HG03159 (cell line): Measurements from ENCODE around the gene PAPOLB.

ENCODE experiments used
- ATAC-seq: cut with Tn5 transposase; IDR thresholded peaks from one replicate; pipeline ENCODE4 v1.9.1; 2021; ENCODE audit warnings: mild to moderate bottlenecking, moderate library complexity; ENCODE audit not compliant: unreplicated experiment

The PAPOLB gene

DNA sequence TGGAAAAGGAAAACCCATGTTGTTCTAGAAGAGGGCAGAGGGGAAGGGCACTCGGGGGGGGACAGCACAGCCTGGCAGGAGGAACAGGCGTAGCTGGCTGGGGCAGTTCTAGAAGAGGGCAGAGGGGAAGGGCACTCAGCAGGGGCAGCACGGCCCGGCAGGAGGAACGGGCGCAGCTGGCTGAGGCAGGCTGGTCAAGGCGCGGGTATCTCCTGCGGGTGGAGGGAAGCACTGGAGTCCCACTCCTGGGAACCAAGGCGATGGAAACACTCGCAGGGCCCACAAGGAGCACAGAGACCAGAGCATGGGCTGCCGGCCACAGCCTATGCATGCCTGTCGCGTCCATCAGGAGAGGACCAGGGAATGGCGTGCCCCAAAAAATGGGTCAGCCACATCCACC is 36.7 kb downstream of the PAPOLB start:
- ATAC-seq, result no peak

DNA sequence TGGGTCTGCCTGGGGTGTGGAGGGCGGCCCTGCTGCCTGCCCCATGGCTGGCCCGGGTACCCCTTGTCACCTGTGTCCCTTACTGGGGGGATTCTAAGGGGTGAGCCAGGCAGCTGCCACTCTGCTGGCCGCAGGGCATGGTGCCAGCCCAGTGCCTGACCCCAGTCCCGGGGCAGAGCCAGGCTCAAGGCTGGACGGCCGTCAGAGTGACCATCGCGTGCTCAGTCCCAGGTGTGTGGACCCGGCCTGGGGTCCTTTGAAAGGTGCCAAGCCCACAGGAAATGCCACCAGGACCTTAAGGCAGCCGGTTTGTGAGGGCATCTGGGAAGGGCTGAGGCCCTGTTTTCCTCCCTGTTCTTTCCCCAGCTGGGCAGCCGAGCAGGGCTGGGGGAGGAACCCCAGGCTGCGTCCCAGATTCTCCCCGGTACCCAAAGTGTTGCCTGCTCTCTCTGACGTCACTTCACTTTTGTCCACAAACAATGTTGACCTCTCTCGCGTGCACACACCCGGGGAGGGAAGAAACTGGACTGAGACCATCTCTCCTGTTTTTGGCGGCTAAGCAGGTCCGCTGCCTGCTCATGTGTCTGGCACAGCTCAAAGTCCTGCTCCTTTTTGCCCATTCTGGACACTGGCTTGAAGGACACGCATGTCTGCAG is 37.6 kb downstream of the PAPOLB start:
- ATAC-seq, result no peak

DNA sequence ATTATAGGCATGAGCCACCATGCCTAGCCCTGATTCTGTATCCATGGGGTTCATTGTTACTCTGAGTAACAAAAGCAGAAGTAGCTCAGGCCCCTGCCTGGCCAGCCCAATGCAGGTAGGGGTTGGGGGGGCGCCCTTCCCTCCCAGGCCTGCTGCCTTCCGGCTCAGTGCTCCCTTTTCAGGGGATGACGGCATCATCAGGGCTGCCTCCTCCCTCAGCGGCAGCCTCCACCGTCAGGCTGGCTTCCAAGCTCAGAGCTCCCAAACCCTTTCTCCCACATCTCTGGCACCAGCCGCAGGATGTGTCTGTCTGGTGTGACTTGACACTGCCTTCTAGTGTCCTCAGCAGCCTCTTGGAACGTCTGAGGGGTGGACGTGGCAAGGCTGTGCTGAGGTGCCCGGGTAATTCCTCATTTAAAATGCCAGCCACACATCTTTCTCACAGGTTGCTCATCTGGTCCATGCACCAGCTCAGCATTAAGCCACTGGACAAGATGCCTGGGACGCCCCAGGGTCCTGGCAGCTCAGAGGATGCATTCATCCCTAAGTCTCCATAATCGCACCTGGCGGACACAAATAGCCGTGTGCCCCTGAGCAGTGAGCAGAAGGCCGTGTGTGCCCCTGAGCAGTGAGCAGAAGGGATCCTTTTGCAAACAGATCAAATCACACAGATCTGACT is 38.2 kb downstream of the PAPOLB start:
- no peak for ATAC-seq

DNA sequence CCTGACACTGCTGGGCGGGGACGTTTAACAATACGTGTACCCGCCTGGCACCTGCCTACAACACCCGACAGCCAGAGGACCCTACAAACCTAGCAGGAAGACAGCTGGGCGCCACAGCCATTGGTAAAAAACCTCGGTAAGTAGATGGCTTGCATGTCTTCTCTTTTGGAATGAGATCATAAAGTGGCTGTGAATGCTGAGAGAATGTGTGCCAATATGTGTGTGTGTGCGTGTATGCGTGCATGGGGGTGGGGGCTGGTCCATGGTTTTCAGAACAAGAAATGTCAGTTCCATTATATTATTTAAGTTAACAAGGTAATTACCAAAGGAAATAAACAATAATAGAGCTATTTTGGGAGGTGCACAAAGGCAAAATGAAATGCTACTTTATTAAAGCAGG is 39.2 kb downstream of the PAPOLB start:
- ATAC-seq, result no peak

DNA sequence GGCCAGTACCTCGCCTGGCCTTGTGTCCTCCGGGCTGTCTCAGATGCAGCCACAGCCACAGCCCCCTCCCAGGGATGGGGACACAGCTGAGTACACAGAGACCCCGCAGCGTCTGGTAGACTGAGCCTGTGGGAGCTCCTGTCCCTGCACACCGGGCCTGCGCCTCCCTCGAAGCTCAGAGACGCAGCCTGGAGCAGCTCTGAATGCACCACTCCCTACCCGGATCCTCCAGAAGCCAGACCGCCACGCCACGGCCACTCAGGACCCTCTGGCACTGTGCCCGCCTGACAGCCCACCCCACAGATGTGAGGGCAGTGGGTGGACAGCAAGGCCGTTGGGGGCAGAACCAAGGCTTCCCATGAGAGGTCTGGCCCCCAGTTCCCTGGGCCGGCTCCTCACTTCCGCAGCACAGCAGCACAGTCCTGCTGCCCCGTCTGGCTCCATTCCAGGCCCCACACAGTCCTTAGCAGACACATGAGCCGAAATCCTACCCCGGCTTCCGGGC is 40.8 kb downstream of the PAPOLB start:
- no peak for ATAC-seq

DNA sequence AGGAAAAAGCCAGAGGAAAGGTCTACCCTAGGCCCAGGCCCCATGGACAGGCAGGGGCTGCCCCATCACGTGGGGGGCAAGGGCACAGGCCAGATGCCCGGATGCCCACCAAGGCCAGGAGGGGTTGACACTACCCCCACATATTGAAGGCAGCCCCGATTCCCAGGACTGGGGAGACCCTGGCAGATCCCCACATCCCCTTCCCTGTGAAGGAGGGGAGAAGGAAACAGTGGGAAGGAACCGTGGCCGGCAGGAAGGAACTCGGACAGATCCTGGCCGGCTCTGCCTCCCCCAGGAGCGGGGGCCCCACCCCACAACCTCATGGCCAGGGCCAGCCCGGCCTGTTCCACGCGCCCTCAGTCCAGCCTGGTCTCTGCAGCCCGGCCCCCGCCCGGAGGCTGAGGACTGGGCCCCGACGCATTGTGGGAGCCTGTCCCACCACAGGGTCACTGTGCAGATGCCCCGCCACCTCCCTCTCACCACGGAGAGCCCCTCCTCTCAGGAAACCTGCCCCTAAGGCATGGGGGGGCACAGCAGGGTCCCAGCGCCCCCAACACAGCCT is 41.3 kb downstream of the PAPOLB start:
- no peak for ATAC-seq

DNA sequence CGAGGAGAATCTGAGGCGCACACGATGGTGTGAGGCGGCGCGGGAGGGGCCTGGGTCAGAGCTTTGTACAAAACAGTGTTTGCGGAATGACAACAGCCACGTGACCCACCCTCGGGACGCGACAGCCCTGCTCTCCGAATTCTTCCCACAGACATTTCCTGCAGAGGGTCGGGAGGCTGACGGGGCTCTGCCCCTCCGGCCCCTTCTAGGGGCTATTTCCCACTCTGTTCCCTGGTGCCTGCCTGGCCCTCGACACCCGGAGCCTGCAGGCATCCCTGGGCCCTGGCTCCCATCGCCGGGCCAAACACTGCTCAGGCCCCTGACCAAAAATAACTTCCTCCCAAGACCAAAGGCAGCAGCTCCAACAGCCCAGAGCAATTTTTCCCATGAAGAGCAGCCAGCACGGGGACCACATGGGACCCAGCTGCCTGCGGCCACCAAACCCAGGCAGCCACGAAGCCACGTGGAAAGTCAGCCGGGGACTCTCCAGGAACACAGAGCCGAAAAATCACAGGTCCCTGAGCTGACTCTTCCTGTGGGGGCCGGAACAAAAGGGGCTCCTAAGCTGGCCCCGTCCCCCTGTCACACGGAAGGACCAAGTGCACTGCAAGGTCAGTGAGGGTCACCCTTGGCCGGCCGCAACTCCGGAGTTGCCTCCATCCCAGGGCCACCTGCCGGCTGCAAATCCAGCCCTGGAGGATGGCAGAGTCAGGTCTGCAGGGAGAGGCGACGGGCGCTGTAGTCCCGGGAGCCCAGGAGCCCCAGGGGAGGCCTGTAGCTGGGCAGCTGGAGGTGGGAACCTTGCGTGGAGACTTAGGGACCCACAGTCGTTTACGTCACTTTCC is 42.0 kb downstream of the PAPOLB start:
- ATAC-seq, result no peak

DNA sequence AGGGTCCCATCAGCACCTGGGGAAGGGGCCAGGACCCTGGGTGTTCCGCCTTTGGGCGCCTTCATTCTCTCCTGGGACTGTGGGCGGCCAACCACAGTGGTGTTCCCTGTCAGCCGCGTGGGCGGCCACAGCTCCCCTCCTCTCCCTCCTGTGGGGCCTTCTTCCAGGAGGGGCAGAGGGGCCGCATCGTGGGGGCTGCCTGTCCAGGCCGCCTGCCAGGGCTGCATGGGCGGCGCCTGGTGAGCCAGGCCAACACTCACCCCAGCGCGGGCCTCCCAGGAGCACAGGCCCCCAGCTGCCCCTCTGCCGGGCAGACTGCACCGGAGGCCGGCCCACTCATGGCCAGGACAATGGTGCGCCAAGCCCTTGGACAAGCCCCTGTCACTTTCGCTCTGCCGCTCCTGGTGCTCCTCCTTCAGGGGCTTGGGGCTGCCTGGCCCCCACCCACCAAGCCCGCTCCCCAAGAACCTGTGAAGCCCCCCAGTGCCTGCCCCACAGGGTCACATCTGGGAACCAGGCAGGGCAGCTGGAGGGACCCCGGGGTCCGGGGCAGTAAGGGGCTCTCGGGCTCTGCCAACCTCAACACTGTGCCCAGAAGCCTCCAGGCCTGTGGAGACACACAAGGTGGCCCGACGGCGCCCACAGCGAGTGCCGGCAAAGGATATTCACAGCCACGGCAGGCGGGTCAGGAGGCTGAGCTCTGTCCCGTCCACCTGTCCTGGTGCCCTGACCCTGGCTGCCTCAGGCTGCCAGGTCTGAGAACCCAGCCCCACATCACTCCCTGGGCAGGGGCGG is 43.6 kb downstream of the PAPOLB start:
- no peak for ATAC-seq

DNA sequence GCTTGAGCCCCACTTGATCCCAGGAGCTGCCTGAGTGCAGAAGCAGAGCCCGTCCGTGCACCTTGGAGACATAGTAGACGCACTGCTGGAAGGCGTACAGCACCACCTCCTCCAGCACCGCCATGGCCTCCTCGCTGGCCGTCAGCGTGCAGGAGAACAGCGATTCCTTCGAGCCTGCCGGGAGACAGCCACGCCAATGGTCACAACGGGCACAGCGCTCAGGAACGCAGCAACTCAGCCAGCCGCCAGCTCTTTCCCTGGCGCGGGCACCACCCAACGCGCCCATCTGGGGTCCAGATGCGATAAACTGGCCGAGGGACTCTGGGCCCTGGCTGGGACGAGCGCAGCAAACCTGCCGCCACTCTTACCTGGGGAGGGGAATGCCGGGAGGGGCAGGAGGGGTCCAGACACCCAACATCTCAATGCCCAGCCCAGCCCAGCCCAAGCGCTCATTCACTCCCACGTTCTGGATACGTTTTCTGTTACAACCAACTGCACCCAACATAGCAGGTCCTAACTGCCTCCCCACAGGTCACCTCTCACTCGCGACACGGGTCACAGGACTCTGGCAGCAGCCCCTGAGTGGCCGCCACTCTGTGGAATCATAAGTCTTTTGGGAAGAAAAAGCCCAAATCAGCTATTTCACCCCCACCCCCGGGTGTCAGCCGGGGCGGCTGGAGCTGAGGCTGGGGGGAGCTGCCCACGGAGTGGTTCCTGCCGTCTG is 44.5 kb downstream of the PAPOLB start:
- no peak for ATAC-seq

DNA sequence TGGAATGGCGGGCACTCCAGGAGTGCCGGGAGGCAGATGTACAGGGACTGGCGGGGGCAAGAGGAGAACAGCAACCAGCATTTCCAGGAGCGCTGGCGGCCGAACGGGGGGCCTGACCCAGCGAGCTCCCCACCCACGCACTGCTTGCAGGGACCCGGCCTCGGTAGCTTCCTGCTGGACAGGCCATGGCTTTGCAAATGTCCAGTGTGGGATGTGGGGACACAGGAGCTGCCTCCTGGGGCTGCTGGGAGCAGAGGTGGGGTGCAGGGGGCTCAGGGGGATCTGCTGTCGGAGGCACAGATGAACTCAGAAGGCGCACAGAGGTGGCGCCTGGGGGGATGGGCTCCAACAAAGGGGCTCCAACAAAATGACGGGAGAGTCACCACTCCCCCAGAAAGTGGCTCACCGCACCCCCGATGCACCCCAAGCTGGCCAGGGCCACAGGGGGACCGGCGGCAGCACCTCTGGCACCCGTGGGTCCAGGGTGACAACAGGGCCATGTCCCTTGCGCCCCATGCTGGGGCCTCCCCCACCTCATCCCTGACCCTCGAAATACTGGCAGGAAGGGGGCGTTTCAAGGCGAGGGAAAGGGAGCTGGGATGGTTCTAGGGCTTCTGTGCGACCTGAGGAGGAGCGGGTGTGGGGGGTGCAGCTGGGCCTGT is 45.3 kb downstream of the PAPOLB start:
- ATAC-seq, result no peak

DNA sequence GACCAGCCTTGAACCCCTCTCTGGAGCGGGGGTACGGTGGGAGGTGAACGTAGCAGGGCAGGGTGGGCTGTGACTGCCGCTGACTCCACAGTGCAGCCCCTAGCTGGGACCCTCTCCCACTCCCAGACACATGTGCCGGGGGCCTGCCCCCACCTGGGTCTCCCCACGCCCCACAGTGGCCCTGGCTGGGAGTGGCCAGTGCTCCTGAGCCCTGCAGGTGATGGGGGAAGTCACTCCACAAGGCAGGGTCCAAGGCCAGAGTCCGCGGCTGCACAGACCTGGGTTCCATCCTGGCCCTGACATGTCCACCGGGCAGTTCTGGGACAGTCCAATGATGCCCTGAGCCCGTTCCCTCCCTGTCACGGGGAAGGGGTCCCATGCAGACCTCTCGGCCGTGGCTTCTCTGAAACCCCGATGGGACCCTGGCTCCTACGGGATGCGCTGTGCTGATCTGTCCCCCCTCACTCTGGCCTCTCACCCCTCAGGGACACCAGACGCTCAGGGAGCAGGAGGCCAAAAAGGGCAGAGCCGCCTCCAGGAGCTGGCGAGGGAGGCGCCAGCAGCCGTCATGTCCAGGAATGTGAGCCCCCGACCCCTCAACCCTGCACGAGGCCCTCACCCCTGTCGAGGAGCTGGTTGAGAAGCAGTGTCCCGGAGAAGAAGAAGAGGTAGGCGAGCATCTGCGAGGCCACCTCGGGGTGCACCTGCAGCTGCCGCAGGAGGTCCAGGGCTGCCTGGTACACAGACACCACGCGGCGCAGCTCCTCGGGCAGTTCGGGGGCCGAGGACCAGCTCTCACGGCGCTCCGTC is 46.0 kb downstream of the PAPOLB start:
- no peak for ATAC-seq

DNA sequence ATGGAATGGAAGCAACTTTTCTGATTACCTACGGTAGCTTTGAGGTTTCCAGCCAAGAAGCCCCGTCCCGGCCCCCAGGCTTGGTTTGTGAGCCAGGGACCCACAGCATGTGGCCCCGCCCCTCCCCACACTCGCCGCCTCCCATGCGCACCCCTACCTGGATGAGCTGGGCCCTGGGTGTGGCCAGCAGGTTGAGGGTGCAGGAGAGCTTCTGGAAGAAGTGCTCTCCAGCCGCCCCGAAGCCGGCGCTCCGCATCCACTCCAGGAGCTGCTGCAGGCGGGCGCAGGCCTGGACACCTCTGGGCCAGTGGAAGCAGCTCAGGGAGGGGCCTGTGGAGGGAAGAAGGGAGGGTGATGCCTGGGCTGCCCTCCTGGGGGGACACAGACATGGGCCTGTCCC is 46.7 kb downstream of the PAPOLB start:
- ATAC-seq, result no peak

DNA sequence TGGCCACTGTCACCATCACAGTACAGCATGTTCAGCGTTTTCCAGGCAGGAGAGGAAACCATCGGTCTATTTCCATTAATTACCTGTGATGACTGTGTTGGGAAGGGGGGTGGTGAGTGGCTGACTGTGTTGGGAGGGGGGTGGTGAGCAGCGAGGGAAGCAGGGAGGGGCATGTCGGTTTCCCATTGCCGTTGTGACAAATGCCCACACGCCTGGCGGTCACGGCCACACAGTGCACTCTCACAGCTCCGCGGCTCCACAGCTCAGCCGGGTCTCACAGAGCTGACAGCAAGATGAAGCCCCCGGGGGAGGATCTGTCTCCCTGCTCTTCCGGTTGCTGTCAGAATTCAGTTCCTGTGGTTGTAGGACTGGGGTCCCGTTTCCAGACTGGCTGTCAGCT is 47.4 kb downstream of the PAPOLB start:
- ATAC-seq, result no peak

DNA sequence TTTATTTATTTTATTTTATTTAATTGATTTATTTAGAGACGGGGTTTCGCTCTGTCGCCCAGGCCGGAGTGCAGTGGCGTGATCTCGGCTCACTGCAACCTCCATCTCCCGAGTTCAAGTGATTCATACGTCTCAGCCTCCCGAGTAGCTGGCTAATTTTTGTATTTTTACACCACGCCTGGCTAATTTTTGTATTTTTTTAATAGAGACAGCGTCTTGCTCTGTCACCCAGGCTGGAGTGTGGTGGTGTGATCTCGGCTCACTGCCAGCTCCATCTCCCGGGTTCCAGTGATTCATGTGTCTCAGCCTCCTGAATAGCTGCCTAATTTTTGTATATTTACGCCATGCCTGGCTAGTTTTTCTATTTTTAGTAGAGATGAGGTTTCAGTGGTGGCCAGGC is 52.2 kb downstream of the PAPOLB start:
- ATAC-seq, result no peak

DNA sequence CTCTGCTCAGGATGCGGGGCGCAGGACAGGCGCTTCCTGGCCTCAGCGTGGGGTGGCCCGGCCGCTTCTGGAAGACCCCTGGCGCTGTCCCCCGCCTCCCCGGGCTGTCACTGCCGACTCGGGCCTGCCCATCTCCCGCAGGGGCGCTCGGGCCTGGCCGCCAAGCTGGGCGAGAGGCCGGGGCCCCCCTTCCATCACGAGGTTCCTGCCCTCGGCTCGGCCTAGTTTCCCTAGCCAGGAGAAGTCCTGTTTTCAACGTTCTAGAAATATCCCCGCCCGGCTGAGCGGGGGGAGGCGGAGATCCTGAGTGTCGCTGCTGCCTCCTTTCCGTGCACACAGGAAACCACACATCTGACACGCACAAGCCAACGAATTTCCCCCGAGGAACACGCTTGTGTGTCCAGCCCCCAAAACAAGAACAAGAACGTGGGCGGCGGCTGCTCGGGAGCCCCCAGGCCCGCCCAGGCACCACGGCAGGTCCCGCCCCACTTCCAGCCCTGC is 52.7 kb downstream of the PAPOLB start:
- ATAC-seq, result no peak

DNA sequence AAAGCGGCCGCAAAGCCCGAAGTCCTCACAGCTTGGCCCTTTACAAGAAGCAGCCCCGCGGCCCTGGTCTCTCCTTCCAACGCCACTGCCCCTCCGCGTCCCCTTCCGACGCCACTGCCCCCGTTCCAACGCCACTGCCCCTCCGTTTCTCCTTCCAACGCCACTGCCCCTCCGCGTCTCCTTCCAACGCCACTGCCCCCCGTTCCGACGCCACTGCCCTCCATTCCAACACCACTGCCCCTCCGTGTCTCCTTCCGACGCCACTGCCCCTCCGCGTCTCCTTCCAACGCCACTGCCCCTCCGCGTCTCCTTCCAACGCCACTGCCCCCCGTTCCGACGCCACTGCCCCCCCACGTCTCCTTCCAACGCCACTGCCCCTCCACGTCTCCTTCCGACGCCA is 53.3 kb downstream of the PAPOLB start:
- ATAC-seq, result no peak

DNA sequence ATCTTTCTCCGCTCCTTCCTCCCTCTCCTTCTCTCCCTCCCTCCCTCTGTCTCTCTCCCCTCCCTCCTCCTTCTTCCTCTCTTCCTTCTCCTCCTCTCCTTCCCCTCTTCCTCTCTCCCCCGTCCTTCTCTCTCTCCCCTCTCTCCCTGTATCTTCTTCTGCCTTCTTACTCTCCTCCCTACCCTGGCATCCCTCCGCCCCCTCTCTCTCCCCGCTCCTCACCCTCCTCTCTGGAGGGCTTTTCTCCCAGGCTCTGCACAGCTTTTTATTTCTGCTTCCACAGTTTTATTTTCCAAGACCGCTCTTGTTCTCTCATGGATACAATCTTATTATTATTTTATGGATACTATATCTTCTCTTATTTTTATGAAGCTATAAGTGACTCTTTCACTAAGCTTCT is 53.8 kb downstream of the PAPOLB start:
- ATAC-seq, result no peak
